DND-41 (cell line): ENCODE data around the gene RALGDS.

Experiments
- ATAC-seq: fragments of 200-7000 bp; cut with Tn5 transposase; 3 replicates; pipeline ENCODE4 v1.9.1; 2021; ENCODE audit warnings: low read depth; ENCODE audit not compliant: insufficient read depth
- DNase-seq: peaks from one replicate; pipeline ENCODE4 v3.0.0-alpha.2; 2020
- H2AFZ ChIP-seq: 2 replicates; pipeline ENCODE4 v1.6.0; 2012; ENCODE audit warnings: low read depth, low read length
- H3K27ac ChIP-seq: 2 replicates; pipeline ENCODE4 v1.5.1; 2012; ENCODE audit warnings: low read length, inconsistent platforms
- H3K27me3 ChIP-seq: fragments of 200-600 bp; sonication (generic); 2 replicates; pipeline ENCODE4 v1.6.0; 2012; ENCODE audit warnings: low read length, mild to moderate bottlenecking, inconsistent platforms; ENCODE audit not compliant: insufficient read depth, poor library complexity
- H3K36me3 ChIP-seq: 2 replicates; pipeline ENCODE4 v1.5.1; 2012; ENCODE audit warnings: low read length, inconsistent platforms; ENCODE audit not compliant: insufficient read depth
- H3K4me1 ChIP-seq: 2 replicates; pipeline ENCODE4 v1.5.1; 2012; ENCODE audit warnings: mild to moderate bottlenecking, low read length; ENCODE audit not compliant: insufficient read depth
- H3K4me2 ChIP-seq: 2 replicates; pipeline ENCODE4 v1.6.0; 2012; ENCODE audit warnings: mild to moderate bottlenecking, moderate library complexity, low read length, inconsistent platforms; ENCODE audit not compliant: insufficient read depth
- H3K4me3 ChIP-seq, 2 experiments: fragments of 200-600 bp in 1 of 2; shearing (Covaris generic) in 1 of 2; 2 replicates each; pipeline ENCODE4 v1.5.1; 2012 to 2016; ENCODE audit warnings: inconsistent platforms in 2 of 2, low read length in 2 of 2, mild to moderate bottlenecking in 2 of 2, low read depth in 1 of 2, moderate library complexity in 1 of 2
- H3K79me2 ChIP-seq: 2 replicates; pipeline ENCODE4 v1.6.0; 2012; ENCODE audit warnings: low read length, inconsistent platforms; ENCODE audit not compliant: insufficient read depth
- H3K9ac ChIP-seq: 2 replicates; pipeline ENCODE4 v1.6.0; 2012; ENCODE audit warnings: low read depth, mild to moderate bottlenecking, inconsistent platforms, low read length, moderate library complexity
- H3K9me3 ChIP-seq: 2 replicates; pipeline ENCODE4 v1.5.1; 2012; ENCODE audit warnings: low read length, moderate library complexity, mild to moderate bottlenecking, inconsistent platforms; ENCODE audit not compliant: insufficient read depth, severe bottlenecking
- H4K20me1 ChIP-seq: 2 replicates; pipeline ENCODE4 v1.6.0; 2012; ENCODE audit warnings: low read length; ENCODE audit not compliant: insufficient read depth
- EZH2 ChIP-seq: IDR thresholded peaks from 3 replicates; pipeline ENCODE4 v1.6.1; 2012; ENCODE audit warnings: borderline replicate concordance, low read depth, mild to moderate bottlenecking, moderate library complexity, low read length, inconsistent platforms; ENCODE audit not compliant: severe bottlenecking
- TF ChIP-seq, protein P1 (sequence below): IDR thresholded peaks from 2 replicates; pipeline ENCODE4 v1.5.1; 2012; ENCODE audit warnings: borderline replicate concordance, low read length, moderate library complexity, mild to moderate bottlenecking; ENCODE audit not compliant: poor library complexity, severe bottlenecking; ENCODE audit errors: extremely low read depth

The RALGDS gene

GRCh38 chr9:133119103-133119845 lies 1.8 kb downstream of the RALGDS start:
- H3K9ac ChIP-seq, result peak overlapping the region; percentile 9; the same call in 1 of the 2 replicates
- H3K27ac ChIP-seq, result no peak overlapping the region
- H3K4me2 ChIP-seq, result peak overlapping the region; percentile 91; the same call in 1 of the 2 replicates
- H2AFZ ChIP-seq, result no peak overlapping the region
- no peaks in the 10 kb centered on the region for H3K27me3 ChIP-seq
- peaks cover 26% of the 10 kb centered on the region for H3K4me1 ChIP-seq
- peaks cover 2% of the 10 kb centered on the region; the same call in 1 of the 2 replicates for H3K36me3 ChIP-seq
- ATAC-seq (no peak), DNase-seq (no peak)
- H3K9me3 ChIP-seq, result no peaks in the 10 kb centered on the region
- peaks cover 71% of the 10 kb centered on the region for H4K20me1 ChIP-seq
- TF ChIP-seq, protein P1, sequence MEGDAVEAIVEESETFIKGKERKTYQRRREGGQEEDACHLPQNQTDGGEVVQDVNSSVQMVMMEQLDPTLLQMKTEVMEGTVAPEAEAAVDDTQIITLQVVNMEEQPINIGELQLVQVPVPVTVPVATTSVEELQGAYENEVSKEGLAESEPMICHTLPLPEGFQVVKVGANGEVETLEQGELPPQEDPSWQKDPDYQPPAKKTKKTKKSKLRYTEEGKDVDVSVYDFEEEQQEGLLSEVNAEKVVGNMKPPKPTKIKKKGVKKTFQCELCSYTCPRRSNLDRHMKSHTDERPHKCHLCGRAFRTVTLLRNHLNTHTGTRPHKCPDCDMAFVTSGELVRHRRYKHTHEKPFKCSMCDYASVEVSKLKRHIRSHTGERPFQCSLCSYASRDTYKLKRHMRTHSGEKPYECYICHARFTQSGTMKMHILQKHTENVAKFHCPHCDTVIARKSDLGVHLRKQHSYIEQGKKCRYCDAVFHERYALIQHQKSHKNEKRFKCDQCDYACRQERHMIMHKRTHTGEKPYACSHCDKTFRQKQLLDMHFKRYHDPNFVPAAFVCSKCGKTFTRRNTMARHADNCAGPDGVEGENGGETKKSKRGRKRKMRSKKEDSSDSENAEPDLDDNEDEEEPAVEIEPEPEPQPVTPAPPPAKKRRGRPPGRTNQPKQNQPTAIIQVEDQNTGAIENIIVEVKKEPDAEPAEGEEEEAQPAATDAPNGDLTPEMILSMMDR, result no peak
- no peak for TF ChIP-seq EZH2
- peaks cover 55% of the 10 kb centered on the region for H3K79me2 ChIP-seq
- H3K4me3 ChIP-seq, result no peak overlapping the region

- Histone ChIP-seq H3K27me3 (no peaks in the 10 kb centered on the region), H3K9me3 (no peaks in the 10 kb centered on the region), H3K4me2 (no peak overlapping the region), H3K4me1 (peaks cover 26% of the 10 kb centered on the region), H2AFZ (no peak overlapping the region), H3K36me3 (peaks cover 2% of the 10 kb centered on the region; the same call in 1 of the 2 replicates), H3K9ac (no peak overlapping the region), H3K79me2 (peaks cover 57% of the 10 kb centered on the region), H4K20me1 (peaks cover 74% of the 10 kb centered on the region), H3K27ac (no peak overlapping the region), H3K4me3 (no peak overlapping the region)
- no peak for TF ChIP-seq EZH2
- TF ChIP-seq, protein P1, result no peak
- ATAC-seq, result no peak
- no peak for DNase-seq
These were observed 2.5 kb downstream of the RALGDS start for GRCh38 chr9:133118568-133118967.

GRCh38 chr9:133118179-133118520 lies 2.9 kb downstream of the RALGDS start:
- Histone ChIP-seq H3K79me2 (peaks cover 61% of the 10 kb centered on the region), H3K4me3 (no peak overlapping the region), H3K27me3 (no peaks in the 10 kb centered on the region), H3K4me2 (no peak overlapping the region), H3K27ac (no peak overlapping the region), H3K9ac (no peak overlapping the region), H3K4me1 (peaks cover 26% of the 10 kb centered on the region), H3K36me3 (peaks cover 2% of the 10 kb centered on the region; the same call in 1 of the 2 replicates), H2AFZ (no peak overlapping the region), H4K20me1 (peaks cover 75% of the 10 kb centered on the region), H3K9me3 (no peaks in the 10 kb centered on the region)
- TF ChIP-seq EZH2, result no peak
- TF ChIP-seq, protein P1, result no peak
- no peak for DNase-seq
- ATAC-seq, result no peak
